HCT116 (cell line): ENCODE data around the gene DPP10. TPM values are rescaled to one million over a fixed set of nuclear protein-coding genes. Genes with fewer than 3 reads are reported as not detected.

Source experiments
- ATAC-seq: fragments of 200-7000 bp; cut with Tn5 transposase; 2 replicates; pipeline ENCODE4 v1.9.1; 2020; ENCODE audit warnings: mild to moderate bottlenecking, moderate library complexity
- BruUV-seq: library from RNA; stranded (reverse); fragments of 400-500 nt; replicated peaks from 2 replicates; lab custom pipeline; 2021; lab: Mats Ljungman, UMichigan
- CTCF ChIA-PET: fragments of 300-600 bp; sonication (Branson Sonifier 250); formaldehyde crosslinking; loops from one replicate; lab custom pipeline; 2021; ENCODE audit warnings: antibody characterized with exemption; lab: Charles Lee
- POLR2A ChIA-PET: fragments of 300-600, 350-600 bp; sonication (Branson Sonifier 250); formaldehyde crosslinking; loops from one replicate; lab custom pipeline; 2021; ENCODE audit warnings: antibody characterized with exemption; lab: Charles Lee
- RAD21 ChIA-PET, 2 experiments: fragments of 300-600 bp; sonication (Branson Sonifier 250); formaldehyde crosslinking; loops; one replicate each; lab custom pipeline; 2023; ENCODE audit warnings: low total read pairs in 2 of 2; ENCODE audit not compliant: uncharacterized antibody in 2 of 2, unreplicated experiment in 2 of 2, low non-redundant PET in 1 of 2; lab: Charles Lee
- DNase-seq: peaks from one replicate; pipeline ENCODE4 v3.0.0-alpha.2; 2010; ENCODE audit warnings: low read depth, low spot score
- H2AFZ ChIP-seq: fragments of 200-600 bp; shearing (Covaris generic), sonication (generic); 2 replicates; pipeline ENCODE4 v1.6.1; 2017; ENCODE audit warnings: low read depth, mixed run types, mixed read lengths, antibody characterized with exemption, low read length; ENCODE audit not compliant: poor library complexity, severe bottlenecking
- H3K27ac ChIP-seq: 2 replicates; pipeline ENCODE4 v1.5.1; 2012; ENCODE audit warnings: low read depth, low read length
- H3K27me3 ChIP-seq: fragments of 200-600 bp; sonication (generic); 2 replicates; pipeline ENCODE4 v1.6.1; 2016; ENCODE audit warnings: mixed run types, low read length, mixed read lengths; ENCODE audit not compliant: insufficient read depth
- H3K36me3 ChIP-seq, 2 experiments: fragments of 200-500 bp in 1 of 2; fragments of 200-600 bp in 1 of 2; sonication (Bioruptor generic) in 1 of 2; sonication (generic) in 1 of 2; 2 replicates each; pipeline versions ENCODE4 v1.5.1 to v1.6.1; 2014 to 2016; ENCODE audit warnings: low read length in 2 of 2, inconsistent platforms in 1 of 2, mixed read lengths in 1 of 2, mixed run types in 1 of 2; ENCODE audit not compliant: insufficient read depth in 2 of 2, control insufficient read depth in 1 of 2
- H3K4me1 ChIP-seq, 2 experiments: fragments of 200-600 bp in 1 of 2; sonication (generic) in 1 of 2; 2 replicates each; pipeline versions ENCODE4 v1.5.1 to v1.6.1; 2012 to 2017; ENCODE audit warnings: low read length in 2 of 2, inconsistent platforms in 1 of 2, mild to moderate bottlenecking in 1 of 2, mixed read lengths in 1 of 2, mixed run types in 1 of 2, moderate library complexity in 1 of 2; ENCODE audit not compliant: insufficient read depth in 2 of 2, control insufficient read depth in 1 of 2
- H3K4me2 ChIP-seq: fragments of 200-600 bp; sonication (generic); 2 replicates; pipeline ENCODE4 v1.6.1; 2017; ENCODE audit warnings: mixed run types, low read length, mixed read lengths
- H3K4me3 ChIP-seq, 2 experiments: fragments of 200-600 bp in 1 of 2; sonication (generic) in 1 of 2; replicated peaks in 1 of 2; 2 replicates each; pipeline ENCODE4 v1.5.1; 2011 to 2016; ENCODE audit warnings: low read length in 2 of 2, control low read depth in 1 of 2, low read depth in 1 of 2, mild to moderate bottlenecking in 1 of 2, mixed read lengths in 1 of 2, mixed run types in 1 of 2
- H3K79me2 ChIP-seq: fragments of 200-600 bp; sonication (generic); 2 replicates; pipeline ENCODE4 v1.6.1; 2017; ENCODE audit warnings: mild to moderate bottlenecking, mixed run types, low read length, moderate library complexity, mixed read lengths; ENCODE audit not compliant: insufficient read depth
- H3K9ac ChIP-seq: fragments of 200-600 bp; sonication (generic); 2 replicates; pipeline ENCODE4 v1.6.1; 2016; ENCODE audit warnings: low read length, mixed read lengths
- H3K9me2 ChIP-seq: fragments of 200-600 bp; sonication (generic), shearing (Covaris generic); 2 replicates; pipeline ENCODE4 v1.6.1; 2017; ENCODE audit warnings: mixed run types, mild to moderate bottlenecking, moderate library complexity; ENCODE audit not compliant: insufficient read depth
- H3K9me3 ChIP-seq, 2 experiments: fragments of 200-500 bp in 1 of 2; fragments of 200-600 bp in 1 of 2; sonication (Bioruptor generic) in 1 of 2; sonication (generic) in 1 of 2; 2 replicates each; pipeline ENCODE4 v1.6.1; 2014 to 2017; ENCODE audit warnings: low read length in 2 of 2, mixed read lengths in 2 of 2, inconsistent platforms in 1 of 2, low read depth in 1 of 2, mild to moderate bottlenecking in 1 of 2, mixed run types in 1 of 2, moderate library complexity in 1 of 2; ENCODE audit not compliant: control insufficient read depth in 1 of 2, insufficient read depth in 1 of 2
- H4K20me1 ChIP-seq: fragments of 200-600 bp; sonication (generic), shearing (Covaris generic); 2 replicates; pipeline ENCODE4 v1.6.1; 2017; ENCODE audit warnings: mixed run types, mild to moderate bottlenecking, moderate library complexity; ENCODE audit not compliant: insufficient read depth
- ATF3 ChIP-seq: IDR thresholded peaks from 2 replicates; pipeline ENCODE4 v1.6.1; 2012
- ELF1 ChIP-seq: IDR thresholded peaks from 2 replicates; pipeline ENCODE4 v1.6.1; 2012; ENCODE audit warnings: low read depth, borderline replicate concordance
- EZH2 ChIP-seq: fragments of 200-600 bp; sonication (generic); IDR thresholded peaks from 2 replicates; pipeline ENCODE4 v1.6.1; 2017; ENCODE audit warnings: antibody characterized with exemption, mixed run types
- EZH2phosphoT487 ChIP-seq: fragments of 200-600 bp; IDR thresholded peaks from 2 replicates; pipeline ENCODE4 v1.6.1; 2018; ENCODE audit warnings: antibody characterized with exemption, borderline replicate concordance
- POLR2AphosphoS5 ChIP-seq: IDR thresholded peaks from 2 replicates; pipeline ENCODE4 v1.6.1; 2011; ENCODE audit warnings: mild to moderate bottlenecking, low read depth, low read length, moderate library complexity
- RAD21 ChIP-seq: IDR thresholded peaks from 2 replicates; pipeline ENCODE4 v1.6.1; 2012; ENCODE audit warnings: low read depth, mild to moderate bottlenecking
- REST ChIP-seq: IDR thresholded peaks from 2 replicates; pipeline ENCODE4 v1.6.1; 2012; ENCODE audit warnings: low read depth
- SIN3A ChIP-seq: IDR thresholded peaks from 2 replicates; pipeline ENCODE4 v1.6.1; 2012; ENCODE audit warnings: low read depth
- SP1 ChIP-seq: IDR thresholded peaks from 2 replicates; pipeline ENCODE4 v1.6.1; 2012; ENCODE audit warnings: low read depth
- TCF7L2 ChIP-seq: IDR thresholded peaks from 2 replicates; pipeline ENCODE4 v1.7.0; 2011; ENCODE audit warnings: borderline replicate concordance, inconsistent platforms; ENCODE audit not compliant: insufficient read depth, insufficient read length; ENCODE audit errors: extremely low read depth
- YY1 ChIP-seq: IDR thresholded peaks from 2 replicates; pipeline ENCODE4 v1.6.1; 2011; ENCODE audit warnings: low read length, low read depth, moderate library complexity, mild to moderate bottlenecking; ENCODE audit not compliant: insufficient replicate concordance; ENCODE audit errors: extremely low read depth
- ZBTB33 ChIP-seq: IDR thresholded peaks from 2 replicates; pipeline ENCODE4 v1.6.1; 2011; ENCODE audit warnings: mild to moderate bottlenecking, low read length, moderate library complexity; ENCODE audit not compliant: insufficient replicate concordance; ENCODE audit errors: extremely low read depth
- ZNF274 ChIP-seq: fragments of 200-500 bp; sonication (Bioruptor generic); IDR thresholded peaks from 2 replicates; pipeline ENCODE4 v1.6.1; 2014; ENCODE audit warnings: mild to moderate bottlenecking, low read depth, low read length, inconsistent platforms
- intact Hi-C: fragments of 100-400 bp; cut with micrococcal nuclease; formaldehyde crosslinking; loops from 2 replicates; pipeline ENCODE4 v1.10.0; 2022
- total RNA-seq: library from RNA; stranded (reverse); gene quantifications from one replicate; pipeline ENCODE4 v1.2.1, GENCODE V29; 2021; ENCODE audit not compliant: unreplicated experiment

Gene DPP10
- total RNA-seq, 1 experiment from 2014 or later, result not detected

GRCh38 chr2:114698520-114698919 lies 256.1 kb downstream of the DPP10 start:
- DNase-seq (no peak), ATAC-seq (no peak)
- Histone ChIP-seq H3K36me3 (no peaks in the 10 kb centered on the region), H3K9ac (no peak overlapping the region), H3K27me3 (no peaks in the 10 kb centered on the region), H3K4me3 (no peak overlapping the region), H4K20me1 (no peaks in the 10 kb centered on the region), H3K79me2 (no peaks in the 10 kb centered on the region), H2AFZ (no peak overlapping the region), H3K27ac (no peak overlapping the region), H3K9me2 (no peaks in the 10 kb centered on the region), H3K4me1 (no peaks in the 10 kb centered on the region), H3K4me2 (no peak overlapping the region)
- intact Hi-C loops, result no loop called here
- ChIA-PET POLR2A (no interaction called here), CTCF (no interaction called here), RAD21 (no interaction called here)
- BruUV-seq, result no TSS peak
- TF ChIP-seq ZNF274 (no peak), EZH2 (no peak), SP1 (no peak), TCF7L2 (no peak), ELF1 (no peak), ZBTB33 (no peak), YY1 (no peak), ATF3 (no peak), RAD21 (no peak), EZH2phosphoT487 (no peak), REST (no peak), SIN3A (no peak), POLR2AphosphoS5 (no peak)
- TF ChIP-seq, all 23 proteins: peak for 0
- peaks cover 0 to 22% of the 10 kb centered on the region in 2 experiments; a peak in 2 of 4 replicates for H3K9me3 ChIP-seq
